ENCODE results near the gene ARID5A. TPM values are rescaled to one million over a fixed set of nuclear protein-coding genes. Genes with fewer than 3 reads are reported as not detected.
A peak's percentile ranks its signal among the peaks of the same experiment; 100 is the strongest.
"Not testable (repeated sequence)": the region's sequence is repeated elsewhere in the genome, so short reads cannot be mapped to it uniquely, and the experiment has no call there.

Gene ARID5A
- total and polyA plus RNA-seq, 9 of the 15 experiments (the other 6 are each of a cell fraction or from before 2014, with no cell fraction given): 0.14 to 12.5 (median 3.0) TPM

GRCh38 chr2:96556441-96557330 lies 20.1 kb downstream of the ARID5A start (continued):
- TF ChIP-seq GATAD2B (IDR thresholded peaks at IDR 0.05; ENCODE audit: borderline replicate concordance) (no peak), KDM4B (IDR thresholded peaks at IDR 0.05; ENCODE audit: borderline replicate concordance in 2 of 2, low read depth in 1 of 2) (peak in 1 of 2 experiments; percentile 29; a peak in 1 of 4 replicates), CEBPG (CRISPR knock-in tag; IDR thresholded peaks at IDR 0.05) (peak; percentile 71), CEBPG (tag; conservative IDR thresholded peaks at IDR 0.05 in 1 of 2, IDR thresholded peaks at IDR 0.05 in 1 of 2) (peak in 1 of 2 experiments; percentile 94; a peak in 2 of 4 replicates), ARID1B (IDR thresholded peaks at IDR 0.05) (peak; percentile 37; the same call in 1 of the 2 replicates)

DNA sequence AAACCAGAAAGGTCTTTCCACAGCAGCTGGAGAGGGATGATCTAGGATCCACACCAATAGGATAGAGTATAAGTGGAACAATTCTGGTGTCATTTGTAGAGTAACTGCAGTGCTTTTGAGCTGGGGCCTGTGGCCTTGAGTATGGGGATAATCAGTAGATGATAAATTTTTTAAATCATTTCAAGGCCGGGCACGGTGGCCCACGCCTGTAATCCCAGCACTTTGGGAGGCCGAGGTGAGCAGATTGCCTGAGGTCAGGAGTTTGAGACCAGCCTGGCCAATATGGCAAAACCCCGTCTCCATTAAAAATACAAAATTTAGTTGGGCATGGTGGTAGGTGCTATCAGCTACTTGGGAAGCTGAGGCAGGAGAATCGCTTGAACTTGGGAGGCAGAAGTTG lies 20.9 kb downstream of the ARID5A start:
- H3K27ac ChIP-seq (ENCODE audit: extremely low read depth, low read depth, low read length); FAIRE-seq: not testable (repeated sequence)
- POLR2A ChIA-PET: interaction anchor here (1.3 kb wide), 1 partner anchor 9 kb away, joined by 4 read pairs; no protein-coding TSS in a partner anchor

More for the DNA sequence above, 20.9 kb downstream of the ARID5A start:
- H2AFZ ChIP-seq (ENCODE audit: low read depth, low read length); BruUV-seq (replicated peaks); H3K36me3 ChIP-seq (ENCODE audit: control insufficient read depth, insufficient read depth, low read length); DNase-seq (ENCODE audit: extremely low read depth in 1 of 4, low spot score in 3 of 4); H3K4me3 ChIP-seq; ATAC-seq; H4K20me1 ChIP-seq (replicated peaks; ENCODE audit: control insufficient read depth, insufficient read depth, low read length); CTCF ChIA-PET (ENCODE audit: low intra/inter-chr PET ratio); H3K9ac ChIP-seq (ENCODE audit: insufficient read depth in 1 of 2, low read depth in 2 of 2, low read length in 2 of 2); H3K9me1 ChIP-seq (ENCODE audit: control insufficient read depth, insufficient read depth, low read length); H3K9me3 ChIP-seq (replicated peaks; ENCODE audit: control insufficient read depth, insufficient read depth, low read depth, low read length); H3K79me2 ChIP-seq (ENCODE audit: control insufficient read depth, insufficient read depth, low read length); H3K4me2 ChIP-seq (ENCODE audit: insufficient read depth, low read length): not testable (repeated sequence)
- Histone ChIP-seq H3K27me3 (ENCODE audit: control insufficient read depth in 2 of 2, insufficient read depth in 2 of 2, low read length in 2 of 2) (peaks cover 0 to 22% of the 10 kb centered on the region in 2 experiments; a peak in 2 of 5 replicates), H3K4me1 (replicated peaks in 1 of 2; ENCODE audit: control insufficient read depth in 2 of 2, insufficient read depth in 2 of 2, low read length in 2 of 2) (peaks cover 0 to 21% of the 10 kb centered on the region in 2 experiments; a peak in 3 of 5 replicates)
- intact Hi-C loops (cut with micrococcal nuclease) (loop anchor here (10.0 kb wide), 1 partner anchor 247 kb away; no protein-coding TSS in a partner anchor), in situ Hi-C loops (cut with MboI) (loop anchor here (25.0 kb wide), 1 partner anchor 405 kb away; no protein-coding TSS in a partner anchor)
- WGBS (ENCODE audit: insufficient coverage, low coverage, missing lambda C conversion rate): 40% methylated on average over 6 of the region's 6 CpGs
